Sigmoid colon (tissue), 4 donors: ENCODE data around the gene TSKU.

Source experiments
- CTCF ChIP-seq, 4 experiments: fragments of 450-650 bp in 3 of 4; fragments of 200-600 bp in 1 of 4; IDR thresholded peaks; one replicate each; pipeline ENCODE4 v1.5.1; 2016 to 2019; ENCODE audit warnings: antibody characterized with exemption in 4 of 4, mild to moderate bottlenecking in 3 of 4, moderate library complexity in 2 of 4
- EP300 ChIP-seq, 4 donors: sonication (generic); formaldehyde crosslinking; IDR thresholded peaks; one replicate each; pipeline ENCODE4 v1.6.1; 2017; ENCODE audit warnings: antibody characterized with exemption in 4 of 4
- POLR2A ChIP-seq, 2 donors: fragments of 450-650 bp; IDR thresholded peaks; one replicate each; pipeline ENCODE4 v1.6.1; 2016; ENCODE audit warnings: antibody characterized with exemption in 2 of 2, mild to moderate bottlenecking in 2 of 2, moderate library complexity in 2 of 2
- POLR2AphosphoS5 ChIP-seq, 4 donors: sonication (generic); formaldehyde crosslinking; IDR thresholded peaks; one replicate each; pipeline ENCODE4 v1.6.1; 2017; ENCODE audit warnings: antibody characterized with exemption in 4 of 4

DNA sequence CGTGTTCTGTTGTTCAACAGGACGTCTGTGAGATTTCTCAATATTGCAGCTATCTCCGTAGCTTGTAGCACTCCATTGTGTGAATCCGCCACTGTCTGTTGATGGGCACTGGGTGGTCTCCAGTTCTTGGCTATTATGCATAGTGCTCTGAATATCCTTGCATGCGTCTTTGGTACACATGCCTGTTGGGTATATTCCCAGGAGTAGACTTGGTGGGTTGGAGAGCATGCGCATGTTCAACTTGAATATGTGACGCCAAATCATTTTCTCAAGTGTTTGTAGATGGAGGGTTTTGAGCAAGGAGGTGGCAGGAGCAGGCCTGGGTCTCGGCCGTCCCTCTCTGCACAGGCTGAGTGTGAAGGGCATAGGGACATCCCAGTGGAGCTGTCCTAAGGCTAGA lies 24.8 kb upstream of the TSKU start:
- TF ChIP-seq CTCF (IDR thresholded peaks at IDR 0.05) (no peak), POLR2A (IDR thresholded peaks at IDR 0.05) (no peak), POLR2AphosphoS5 (IDR thresholded peaks at IDR 0.05) (no peak), EP300 (IDR thresholded peaks at IDR 0.05) (no peak)
